Stomach smooth muscle (tissue), 2 donors: Measurements from ENCODE around the gene FGD1.
"Not testable (repeated sequence)": the region's sequence is repeated elsewhere in the genome, so short reads cannot be mapped to it uniquely, and the experiment has no call there.

Experiments used
- H3K27ac ChIP-seq: one replicate; pipeline ENCODE4 v1.7.0; 2013; ENCODE audit warnings: mild to moderate bottlenecking, low read length, inconsistent platforms
- H3K27me3 ChIP-seq, 2 donors: one replicate each; pipeline ENCODE4 v1.7.0; 2013; ENCODE audit warnings: low read length in 2 of 2; ENCODE audit not compliant: insufficient read depth in 2 of 2, control insufficient read depth in 1 of 2
- H3K36me3 ChIP-seq, 2 donors: one replicate each; pipeline ENCODE4 v1.7.0; 2013; ENCODE audit warnings: low read length in 2 of 2; ENCODE audit not compliant: control insufficient read depth in 2 of 2, insufficient read depth in 2 of 2
- H3K4me1 ChIP-seq: one replicate; pipeline ENCODE4 v1.7.0; 2013; ENCODE audit warnings: low read length; ENCODE audit not compliant: control insufficient read depth, insufficient read depth
- H3K4me3 ChIP-seq, 2 donors: one replicate each; pipeline ENCODE4 v1.7.0; 2013; ENCODE audit warnings: low read length in 2 of 2
- H3K9ac ChIP-seq, 2 donors: one replicate each; pipeline ENCODE4 v1.7.0; 2013; ENCODE audit warnings: low read length in 2 of 2, mild to moderate bottlenecking in 1 of 2
- H3K9me3 ChIP-seq, 2 donors: one replicate each; pipeline ENCODE4 v1.7.0; 2013; ENCODE audit warnings: low read length in 2 of 2; ENCODE audit not compliant: control insufficient read depth in 2 of 2
- donor health status: healthy.
- donor health status: Pancreatic carcinoma.

The FGD1 gene

DNA sequence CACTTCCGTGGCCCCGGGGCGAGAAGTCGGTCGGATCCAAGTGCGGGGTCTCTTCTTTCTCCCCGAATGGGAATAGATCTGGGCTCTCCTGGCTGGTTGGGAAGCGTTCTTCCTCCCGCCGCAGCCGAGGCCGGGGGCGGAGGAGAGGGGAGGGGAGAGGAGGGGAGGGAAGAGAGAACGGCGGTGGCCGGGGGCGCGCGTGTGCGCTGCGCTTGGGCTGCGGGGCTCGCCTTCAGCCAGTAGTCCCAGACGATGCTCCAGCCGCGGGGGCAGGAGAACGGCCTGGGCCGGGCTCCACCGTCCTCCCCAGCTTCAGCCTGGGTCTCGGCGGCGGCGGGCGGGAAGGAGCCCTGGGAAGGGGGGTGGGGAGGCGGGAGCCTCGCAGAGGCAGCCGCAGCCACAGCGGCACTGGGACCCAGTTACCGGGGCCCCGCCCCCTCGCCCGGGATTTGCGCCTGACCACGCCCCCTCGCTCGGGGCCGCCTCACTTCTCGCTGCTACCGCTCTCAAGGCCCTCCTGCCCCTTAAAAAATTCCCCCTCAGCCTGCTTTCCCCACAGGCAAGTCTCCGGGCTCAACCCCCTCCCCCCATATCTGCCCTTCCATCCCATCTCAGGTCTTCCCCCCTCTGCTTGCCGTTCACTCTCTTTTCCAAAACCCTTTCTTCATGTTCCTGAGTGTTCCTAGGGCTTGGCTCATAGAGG is at the start of gene FGD1:
FGD1 (minus strand) TSS at position 421 of the 703 bp plus-strand sequence. CDS start 802 bp downstream, outside the sequence.
- Histone ChIP-seq H3K9ac (peak within 1 kb of the TSS; percentile 69), H3K4me1 (peaks cover 8% of the 10 kb centered on the region), H3K27me3 (peaks cover 0 to 2% of the 10 kb centered on the region in 2 donors), H3K36me3 (no peaks in the 10 kb centered on the region), H3K4me3 (peak within 1 kb of the TSS; percentile 63 to 75), H3K9me3 (no peaks in the 10 kb centered on the region), H3K27ac (peak within 1 kb of the TSS; percentile 60)

DNA sequence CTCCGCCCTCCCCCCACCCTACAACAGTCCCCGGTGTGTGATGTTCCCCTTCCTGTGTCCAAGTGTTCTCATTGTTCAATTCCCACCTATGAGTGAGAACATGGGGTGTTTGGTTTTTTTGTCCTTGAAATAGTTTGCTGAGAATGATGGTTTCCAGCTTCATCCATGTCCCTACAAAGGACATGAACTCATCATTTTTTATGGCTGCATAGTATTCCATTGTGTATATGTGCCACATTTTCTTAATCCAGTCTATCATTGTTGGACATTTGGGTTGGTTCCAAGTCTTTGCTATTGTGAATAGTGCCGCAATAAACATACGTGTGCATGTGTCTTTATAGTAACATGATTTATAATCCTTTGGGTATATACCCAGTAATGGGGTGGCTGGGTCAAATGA is 46.2 kb upstream of the FGD1 start:
- not testable (repeated sequence) for H3K9me3 ChIP-seq, H3K4me3 ChIP-seq, H3K27ac ChIP-seq, H3K9ac ChIP-seq, H3K4me1 ChIP-seq, H3K27me3 ChIP-seq
- H3K36me3 ChIP-seq, result peaks cover 14 to 30% of the 10 kb centered on the region in 2 donors

- no peaks in the 10 kb centered on the region for H3K4me1 ChIP-seq
- H3K9ac ChIP-seq, result no peak overlapping the region
- no peaks in the 10 kb centered on the region for H3K9me3 ChIP-seq
- no peak overlapping the region for H3K27ac ChIP-seq
- H3K4me3 ChIP-seq, result no peak overlapping the region
- H3K27me3 ChIP-seq, result peaks cover 0 to 2% of the 10 kb centered on the region in 2 donors
- H3K36me3 ChIP-seq, result peaks cover 14 to 27% of the 10 kb centered on the region in 2 donors
These were observed 44.3 kb upstream of the FGD1 start for GRCh38 chrX:54540289-54540688.

DNA sequence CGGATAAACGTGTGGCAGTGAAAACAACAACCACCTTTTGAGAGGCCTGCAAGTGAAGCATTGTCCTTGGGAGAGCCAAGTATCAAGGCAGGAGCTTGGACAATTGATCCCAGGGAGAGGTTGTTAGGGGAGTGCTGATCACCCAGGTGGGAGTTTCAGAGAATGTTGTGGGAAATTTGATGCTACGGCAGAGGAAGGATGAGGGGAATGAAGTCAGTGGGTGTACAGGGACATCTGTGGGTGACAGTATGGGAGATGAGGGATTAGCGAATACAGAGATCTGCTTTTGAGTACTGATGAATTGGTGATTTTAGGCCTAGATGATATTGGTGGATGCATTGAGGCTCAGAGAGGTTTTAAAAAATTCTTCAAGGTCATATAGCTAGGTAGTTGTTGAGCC is 38.2 kb upstream of the FGD1 start:
- H3K4me3 ChIP-seq, result no peak overlapping the region
- peaks cover 0 to 1% of the 10 kb centered on the region in 2 donors for H3K9me3 ChIP-seq
- peaks cover 0 to 3% of the 10 kb centered on the region in 2 donors for H3K36me3 ChIP-seq
- H3K9ac ChIP-seq, result peak overlapping the region in 1 of 2 donors; percentile 9
- peaks cover 0 to 4% of the 10 kb centered on the region in 2 donors for H3K27me3 ChIP-seq
- H3K4me1 ChIP-seq, result peaks cover 12% of the 10 kb centered on the region
- H3K27ac ChIP-seq, result no peak overlapping the region

DNA sequence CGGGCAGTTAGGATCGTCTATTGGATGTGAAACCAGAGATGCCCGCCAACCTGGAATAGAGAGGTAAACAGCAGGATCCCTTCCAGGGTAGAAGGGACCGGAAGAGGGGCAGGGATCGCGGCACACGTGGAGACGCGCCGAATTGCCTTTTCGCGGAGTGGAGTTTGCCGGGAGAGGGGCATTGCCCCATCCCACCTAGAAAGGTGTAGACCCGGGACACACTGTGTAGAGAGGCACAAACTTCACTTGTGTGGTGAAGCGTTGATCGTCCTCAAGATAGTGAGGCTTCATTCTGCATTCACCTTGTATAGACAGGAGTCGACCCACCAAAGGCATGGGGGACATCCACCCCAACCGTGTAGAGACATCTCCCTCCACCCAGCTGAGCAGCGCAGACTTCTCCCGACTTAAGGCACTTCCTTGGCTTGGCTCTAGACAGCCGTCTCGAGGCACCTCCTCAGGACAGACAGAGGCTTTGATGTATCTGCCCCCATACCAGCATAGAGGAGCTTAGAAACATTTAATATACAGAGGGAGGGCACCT is 34.4 kb upstream of the FGD1 start:
- H3K9me3 ChIP-seq, result peaks cover 0 to 4% of the 10 kb centered on the region in 2 donors
- peak overlapping the region; percentile 84 to 88 for H3K9ac ChIP-seq
- peaks cover 0 to 7% of the 10 kb centered on the region in 2 donors for H3K27me3 ChIP-seq
- H3K4me1 ChIP-seq, result peaks cover 12% of the 10 kb centered on the region
- H3K4me3 ChIP-seq, result peak overlapping the region; percentile 87 to 99
- H3K36me3 ChIP-seq, result no peaks in the 10 kb centered on the region
- H3K27ac ChIP-seq, result peak overlapping the region; percentile 31

- H3K9me3 ChIP-seq, result peaks cover 0 to 4% of the 10 kb centered on the region in 2 donors
These were observed 33.7 kb upstream of the FGD1 start, which contains the start of gene GNL3L for GRCh38 chrX:54529552-54530356. Gene GNL3L (plus strand): TSS chrX:54530219. CDS start chrX:54532567, 2,348 bp downstream.

GRCh38 chrX:54529151-54529550 is 33.1 kb upstream of the FGD1 start:
- peak overlapping the region; percentile 69 to 73 for H3K4me3 ChIP-seq
- peak overlapping the region; percentile 51 to 64 for H3K9ac ChIP-seq

More at GRCh38 chrX:54529552-54530356, 33.7 kb upstream of the FGD1 start, which contains the start of gene GNL3L:
- H3K4me1 ChIP-seq, result peaks cover 11% of the 10 kb centered on the region
- peak within 1 kb of the TSS; percentile 64 for H3K27ac ChIP-seq
- peak within 1 kb of the TSS; percentile 87 to 99 for H3K4me3 ChIP-seq
- no peaks in the 10 kb centered on the region for H3K36me3 ChIP-seq
- H3K9ac ChIP-seq, result peak within 1 kb of the TSS; percentile 84 to 88
- H3K27me3 ChIP-seq, result peaks cover 0 to 7% of the 10 kb centered on the region in 2 donors

DNA sequence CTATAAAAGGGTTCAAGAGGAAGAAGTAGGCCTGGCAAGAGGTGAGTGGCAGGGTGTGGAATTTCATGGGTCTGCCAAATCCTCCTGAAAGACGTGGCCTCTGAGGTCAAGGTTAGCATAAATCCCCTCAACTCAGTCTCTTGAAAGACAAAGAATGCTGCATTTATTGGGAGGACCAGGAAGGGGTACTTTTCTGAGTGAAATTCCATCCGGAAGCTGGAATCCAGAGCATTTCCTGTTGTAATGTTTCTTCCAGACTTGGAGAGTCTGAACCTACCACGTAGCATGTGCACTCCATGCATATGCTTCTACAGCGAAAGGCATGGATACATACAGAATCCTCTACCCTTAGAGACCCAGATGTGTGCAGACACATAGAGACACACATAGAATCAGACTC is 13.4 kb upstream of the FGD1 start:
- H3K4me1 ChIP-seq, result no peaks in the 10 kb centered on the region

More at GRCh38 chrX:54529151-54529550, 33.1 kb upstream of the FGD1 start:
- Histone ChIP-seq H3K27me3 (peaks cover 0 to 6% of the 10 kb centered on the region in 2 donors), H3K36me3 (no peaks in the 10 kb centered on the region), H3K4me1 (peaks cover 9% of the 10 kb centered on the region), H3K27ac (peak overlapping the region; percentile 64), H3K9me3 (peaks cover 0 to 4% of the 10 kb centered on the region in 2 donors)

DNA sequence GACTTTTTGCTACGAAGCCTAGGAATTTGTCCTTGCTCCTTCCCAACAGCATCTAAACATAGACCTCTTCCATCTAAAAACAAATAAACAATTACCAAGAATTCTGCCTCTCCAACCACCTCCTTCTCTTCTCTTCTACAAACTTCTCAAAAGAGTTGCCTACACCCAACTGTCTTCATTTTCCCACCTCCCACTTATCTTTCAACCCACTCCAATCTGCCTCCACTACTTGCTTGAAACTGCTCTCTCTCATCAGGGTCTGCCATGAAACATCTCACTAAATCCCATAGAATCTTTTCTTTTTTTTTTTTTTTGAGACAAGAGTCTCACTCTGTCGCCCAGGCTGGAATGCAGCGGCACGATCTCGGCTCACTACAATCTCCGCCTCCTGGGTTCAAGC is 902 bp upstream of the FGD1 start:
- Histone ChIP-seq H3K9ac (peak overlapping the region in 1 of 2 donors; percentile 59), H3K27ac (peak overlapping the region; percentile 60), H3K9me3 (no peaks in the 10 kb centered on the region), H3K36me3 (no peaks in the 10 kb centered on the region), H3K27me3 (peaks cover 0 to 2% of the 10 kb centered on the region in 2 donors), H3K4me3 (peak overlapping the region; percentile 60 to 75), H3K4me1 (peaks cover 8% of the 10 kb centered on the region)

More for the DNA sequence above, 13.4 kb upstream of the FGD1 start:
- Histone ChIP-seq H3K9ac (no peak overlapping the region), H3K27ac (no peak overlapping the region), H3K9me3 (no peaks in the 10 kb centered on the region), H3K27me3 (peaks cover 0 to 2% of the 10 kb centered on the region in 2 donors), H3K4me3 (no peak overlapping the region), H3K36me3 (no peaks in the 10 kb centered on the region)

DNA sequence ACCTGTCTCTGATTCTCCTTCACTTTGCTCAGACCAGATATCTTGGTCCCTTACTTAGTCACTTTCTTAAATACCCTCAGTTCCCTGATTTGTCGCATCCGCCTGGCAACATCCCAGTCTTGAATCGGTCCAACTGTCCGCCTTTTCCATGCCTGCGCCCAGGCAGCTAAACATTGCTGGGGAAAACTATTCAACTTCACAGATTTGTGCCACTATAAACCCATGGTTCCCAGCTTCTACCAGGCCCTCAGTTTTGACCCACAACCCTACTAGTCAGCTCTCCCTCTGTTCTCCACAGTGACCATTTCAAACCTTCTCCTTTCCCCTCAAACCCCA is 451 bp upstream of the FGD1 start:
- peak overlapping the region; percentile 60 for H3K27ac ChIP-seq
- H3K4me1 ChIP-seq, result peaks cover 8% of the 10 kb centered on the region
- no peaks in the 10 kb centered on the region for H3K9me3 ChIP-seq
- peak overlapping the region; percentile 51 to 59 for H3K9ac ChIP-seq
- peaks cover 0 to 2% of the 10 kb centered on the region in 2 donors for H3K27me3 ChIP-seq
- H3K36me3 ChIP-seq, result no peaks in the 10 kb centered on the region
- peak overlapping the region; percentile 60 to 75 for H3K4me3 ChIP-seq
